Stimulated activated naive CD8-positive, alpha-beta T cell treated with anti-CD3 and anti-CD28 coated beads, Interleukin-15, amount 100 ng/mL, for 72 hours (primary cell): ENCODE results near the gene ZIC4.

Experiments used
- ATAC-seq: fragments of 150-1000 bp; cut with Tn5 transposase; 2 replicates; pipeline ENCODE4 v1.10.0; 2021; ENCODE audit warnings: mild to moderate bottlenecking, moderate library complexity
- DNase-seq, 2 donors: peaks; one replicate each; pipeline ENCODE4 v3.0.0; 2021 to 2022
- H3K27ac Mint-ChIP-seq, 2 donors: one replicate each; pipeline ENCODE4 v1.8.0; 2022; ENCODE audit warnings: mild to moderate bottlenecking in 2 of 2, mixed read lengths in 2 of 2, moderate library complexity in 2 of 2
- H3K27me3 Mint-ChIP-seq: one replicate; pipeline ENCODE4 v1.8.0; 2022; ENCODE audit warnings: mixed read lengths
- H3K4me1 Mint-ChIP-seq: one replicate; pipeline ENCODE4 v1.8.0; 2022; ENCODE audit warnings: mild to moderate bottlenecking, mixed read lengths
- H3K4me3 Mint-ChIP-seq, 2 donors: one replicate each; pipeline ENCODE4 v1.8.0; 2022; ENCODE audit warnings: mild to moderate bottlenecking in 2 of 2, mixed read lengths in 2 of 2, moderate library complexity in 1 of 2
- H3K9me3 Mint-ChIP-seq, 2 donors: one replicate each; pipeline ENCODE4 v1.8.0; 2022; ENCODE audit warnings: mixed read lengths in 2 of 2

The ZIC4 gene

GRCh38 chr3:147391781-147392624 is 14.3 kb downstream of the ZIC4 start:
- Mint-ChIP-seq H3K4me1 (peaks cover 12% of the 10 kb centered on the region), H3K27me3 (peaks cover 100% of the 10 kb centered on the region), H3K27ac (peak overlapping the region in 1 of 2 donors; percentile 27), H3K4me3 (peak overlapping the region in 1 of 2 donors; percentile 29), H3K9me3 (peaks cover 10 to 33% of the 10 kb centered on the region in 2 donors)
- ATAC-seq (no peak), DNase-seq (no peak)

- DNase-seq (no peak), ATAC-seq (no peak)
- H3K4me1 Mint-ChIP-seq: peaks cover 12% of the 10 kb centered on the region
- peaks cover 10 to 33% of the 10 kb centered on the region in 2 donors for H3K9me3 Mint-ChIP-seq
- H3K4me3 Mint-ChIP-seq: no peak overlapping the region
- peak overlapping the region in 1 of 2 donors; percentile 27 for H3K27ac Mint-ChIP-seq
- peaks cover 100% of the 10 kb centered on the region for H3K27me3 Mint-ChIP-seq
These were observed 15.5 kb downstream of the ZIC4 start for GRCh38 chr3:147390589-147391569.

DNA sequence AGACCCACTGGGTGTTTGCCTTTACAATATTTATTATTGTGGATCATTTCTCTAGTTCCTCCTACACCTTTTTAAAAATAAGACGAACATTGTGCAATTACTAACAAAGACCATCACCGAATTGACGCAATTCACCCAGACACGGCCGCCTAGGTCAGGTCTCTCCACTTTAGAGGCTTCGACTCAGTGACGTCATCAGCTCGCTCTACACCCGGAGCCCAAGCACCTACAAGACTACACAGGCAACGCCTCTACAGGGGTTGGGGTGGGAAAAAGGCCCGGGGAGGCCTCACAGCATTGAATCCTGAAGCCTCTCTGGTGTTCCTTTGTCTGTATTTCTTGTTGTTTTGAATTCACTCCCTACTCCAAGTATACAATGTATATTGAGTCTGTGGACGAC is 16.6 kb downstream of the ZIC4 start:
- DNase-seq (no peak), ATAC-seq (no peak)
- H3K4me3 Mint-ChIP-seq: no peak overlapping the region
- peaks cover 100% of the 10 kb centered on the region for H3K27me3 Mint-ChIP-seq
- H3K9me3 Mint-ChIP-seq: peaks cover 10 to 29% of the 10 kb centered on the region in 2 donors
- H3K4me1 Mint-ChIP-seq: peaks cover 12% of the 10 kb centered on the region
- peak overlapping the region in 1 of 2 donors; percentile 12 for H3K27ac Mint-ChIP-seq

DNA sequence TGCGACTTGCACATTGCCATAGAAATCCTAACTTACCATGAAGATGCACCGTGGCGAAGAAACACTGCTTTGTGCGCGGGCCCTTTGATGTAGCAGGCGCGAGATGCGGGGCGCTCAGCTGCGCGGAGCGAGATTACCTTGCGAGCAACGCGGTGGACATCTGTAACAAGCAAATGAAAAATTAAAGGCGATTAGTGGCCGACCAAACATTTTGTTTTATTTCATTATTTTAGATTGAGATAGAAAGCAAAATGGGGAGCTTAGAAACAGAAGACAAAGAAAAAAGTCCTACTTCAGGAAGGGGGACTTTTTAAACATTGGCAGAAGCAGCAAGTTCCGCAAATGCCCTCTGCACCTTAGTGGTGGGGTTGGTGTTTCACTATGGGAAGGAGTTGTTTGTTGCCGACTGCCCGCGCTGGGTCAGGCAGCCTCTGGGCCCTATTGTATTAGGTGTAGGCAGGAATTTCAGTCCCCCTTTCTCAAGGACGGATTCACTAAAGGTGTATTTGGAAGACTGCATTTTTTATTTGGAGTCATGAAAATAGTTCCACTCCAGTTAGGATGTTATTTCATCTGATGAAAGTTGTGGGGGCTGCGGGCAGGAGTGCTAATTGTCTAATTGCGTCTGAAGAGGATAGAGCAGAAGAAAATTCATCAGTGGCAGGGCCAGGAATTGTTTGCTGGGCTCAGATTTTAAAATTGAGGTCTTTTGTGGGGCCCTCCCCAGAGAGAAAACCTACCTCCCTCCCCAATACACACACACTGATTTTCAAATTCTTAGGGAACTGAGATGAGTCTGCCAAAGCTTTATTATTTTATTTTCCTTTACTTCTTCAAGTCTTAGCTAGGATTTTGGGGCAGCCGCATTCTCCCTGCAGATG is 17.4 kb downstream of the ZIC4 start:
- H3K27ac Mint-ChIP-seq: no peak overlapping the region
- H3K9me3 Mint-ChIP-seq: peaks cover 14 to 27% of the 10 kb centered on the region in 2 donors
- no peak overlapping the region for H3K4me3 Mint-ChIP-seq
- H3K4me1 Mint-ChIP-seq: peaks cover 14% of the 10 kb centered on the region
- H3K27me3 Mint-ChIP-seq: peaks cover 100% of the 10 kb centered on the region
- ATAC-seq (no peak), DNase-seq (no peak)

DNA sequence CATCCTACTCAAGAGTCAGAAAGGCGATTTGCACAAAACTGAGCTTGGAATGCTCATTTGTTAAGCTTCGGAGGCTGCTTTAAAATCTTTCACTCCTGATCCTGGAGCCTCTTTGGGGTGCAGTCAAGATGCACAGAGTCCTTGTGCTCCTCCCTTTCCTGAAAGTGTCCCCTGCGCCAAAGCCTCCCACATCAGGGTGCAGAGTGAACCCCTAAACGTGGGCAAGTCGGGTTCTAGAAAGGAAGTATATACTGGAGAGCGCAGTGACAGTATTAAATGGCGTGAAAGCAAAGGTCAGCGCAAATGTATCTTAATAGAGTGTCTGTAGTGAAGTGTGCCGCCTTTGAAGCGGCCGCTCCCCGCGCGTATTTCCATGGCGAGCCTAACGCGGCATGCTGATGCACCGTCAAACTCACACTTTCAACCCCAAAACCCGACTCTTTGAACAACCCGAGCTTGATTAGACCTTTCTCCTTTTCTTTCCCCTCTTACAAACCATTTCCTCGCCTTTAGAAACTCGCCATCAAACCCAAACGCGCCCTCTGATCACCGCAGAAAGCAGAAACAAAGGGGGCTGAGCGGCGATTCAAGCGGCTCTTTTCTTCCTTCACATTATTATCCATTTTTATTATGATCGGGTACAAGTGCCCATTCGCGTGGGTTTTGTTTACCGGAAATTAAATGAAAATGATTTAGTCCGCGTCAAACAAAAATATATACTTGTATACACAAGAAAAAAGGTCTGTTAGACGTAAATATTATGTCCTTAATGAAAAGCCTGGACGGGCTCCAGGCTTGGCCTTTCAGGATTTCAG is 18.3 kb downstream of the ZIC4 start:
- H3K27me3 Mint-ChIP-seq: peaks cover 100% of the 10 kb centered on the region
- ATAC-seq: no peak
- peaks cover 14 to 25% of the 10 kb centered on the region in 2 donors for H3K9me3 Mint-ChIP-seq
- H3K4me1 Mint-ChIP-seq: peaks cover 6% of the 10 kb centered on the region
- H3K4me3 Mint-ChIP-seq: no peak overlapping the region
- no peak for DNase-seq
- H3K27ac Mint-ChIP-seq: no peak overlapping the region

DNA sequence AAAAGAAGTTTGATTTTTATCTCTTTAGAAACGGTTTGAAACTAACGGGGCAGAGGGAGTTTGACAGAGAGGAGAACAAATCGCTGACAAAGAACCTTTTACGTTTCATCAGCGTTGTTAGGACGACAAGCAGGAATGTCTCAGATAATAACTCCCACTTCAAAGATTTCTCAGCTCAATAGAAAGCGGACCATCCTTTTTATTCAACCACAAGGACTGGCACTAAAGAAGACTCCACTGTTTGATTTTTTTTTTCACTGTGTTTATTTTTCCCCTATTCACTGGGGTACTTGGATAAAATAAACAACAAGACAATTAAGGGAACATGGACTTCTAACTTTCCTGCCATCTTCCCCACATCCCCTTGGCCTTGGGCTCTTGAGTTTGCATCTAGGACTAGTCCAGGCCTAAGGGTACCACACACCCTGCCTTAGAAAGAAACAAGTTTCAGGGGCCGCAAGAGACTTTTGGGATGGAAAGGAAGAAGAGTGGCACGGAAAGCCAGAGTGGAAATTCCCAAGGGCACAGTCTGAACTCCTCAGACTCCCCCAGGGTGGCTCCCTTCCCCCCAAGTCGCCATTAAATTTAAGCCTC is 19.0 kb downstream of the ZIC4 start:
- ATAC-seq (no peak), DNase-seq (no peak)
- H3K27me3 Mint-ChIP-seq: peaks cover 98% of the 10 kb centered on the region
- H3K4me3 Mint-ChIP-seq: no peak overlapping the region
- no peak overlapping the region for H3K27ac Mint-ChIP-seq
- peaks cover 5% of the 10 kb centered on the region for H3K4me1 Mint-ChIP-seq
- H3K9me3 Mint-ChIP-seq: peaks cover 14 to 25% of the 10 kb centered on the region in 2 donors

DNA sequence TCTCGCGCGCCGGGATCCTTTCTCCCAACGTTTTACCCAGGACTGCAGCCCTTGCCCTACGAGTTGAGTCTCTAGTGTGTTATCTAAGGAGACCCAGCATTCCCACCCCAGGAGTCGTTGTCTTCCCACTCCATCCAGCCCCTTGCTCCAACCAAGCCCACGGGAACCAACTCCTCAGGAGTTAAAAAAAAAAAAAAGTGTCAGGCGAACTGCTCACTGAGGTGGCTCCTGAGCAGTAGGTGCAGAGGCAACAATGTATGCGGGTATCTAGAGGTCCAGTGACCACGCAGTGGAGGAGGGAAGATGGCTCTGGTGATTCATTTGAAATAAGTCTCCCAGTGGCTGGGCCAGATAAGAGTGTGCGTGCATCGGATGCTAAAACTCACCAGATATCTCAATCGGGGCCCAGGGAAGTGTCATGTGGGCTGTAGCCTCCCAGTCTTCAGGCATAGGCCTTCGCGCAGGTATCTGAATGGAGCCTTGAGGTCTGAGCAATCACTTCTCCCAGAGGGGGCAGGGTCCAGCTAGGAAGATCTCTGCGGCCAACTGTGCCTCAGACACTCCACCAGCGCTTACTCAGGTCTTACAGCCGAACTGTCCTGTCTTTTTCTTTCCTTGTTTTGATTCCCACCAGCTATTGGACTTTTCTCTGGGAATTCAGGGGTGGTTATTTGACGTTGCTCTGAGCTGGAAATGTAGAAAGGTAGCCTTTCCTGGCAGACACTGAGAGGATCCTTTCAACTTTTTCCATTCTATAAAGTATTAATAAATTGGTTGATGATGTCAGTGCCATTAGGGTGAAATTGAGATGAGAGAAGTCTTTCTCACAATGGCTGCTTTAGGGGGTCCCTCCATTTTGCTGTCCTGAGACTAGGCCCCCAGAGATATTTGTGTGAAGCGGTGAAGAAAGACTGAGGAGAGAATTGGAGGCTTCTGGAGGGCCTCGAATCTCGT is 21.0 kb downstream of the ZIC4 start:
- Mint-ChIP-seq H3K4me1 (peaks cover 5% of the 10 kb centered on the region), H3K9me3 (peaks cover 14 to 25% of the 10 kb centered on the region in 2 donors)

GRCh38 chr3:147384210-147385058 is 21.9 kb downstream of the ZIC4 start:
- H3K4me3 Mint-ChIP-seq: no peak overlapping the region
- peaks cover 5% of the 10 kb centered on the region for H3K4me1 Mint-ChIP-seq
- no peak for DNase-seq
- no peak overlapping the region for H3K27ac Mint-ChIP-seq
- ATAC-seq: no peak
- H3K27me3 Mint-ChIP-seq: peaks cover 92% of the 10 kb centered on the region
- H3K9me3 Mint-ChIP-seq: peaks cover 11 to 20% of the 10 kb centered on the region in 2 donors

More for the DNA sequence above, 21.0 kb downstream of the ZIC4 start:
- Mint-ChIP-seq H3K27me3 (peaks cover 92% of the 10 kb centered on the region), H3K27ac (no peak overlapping the region), H3K4me3 (no peak overlapping the region)
- ATAC-seq (no peak), DNase-seq (no peak)

GRCh38 chr3:147383617-147384016 is 22.7 kb downstream of the ZIC4 start:
- peaks cover 9 to 21% of the 10 kb centered on the region in 2 donors for H3K9me3 Mint-ChIP-seq
- no peak overlapping the region for H3K4me3 Mint-ChIP-seq

GRCh38 chr3:147381596-147381995 is 24.7 kb downstream of the ZIC4 start:
- H3K4me3 Mint-ChIP-seq: no peak overlapping the region
- DNase-seq (no peak), ATAC-seq (no peak)
- no peak overlapping the region for H3K27ac Mint-ChIP-seq
- peaks cover 89% of the 10 kb centered on the region for H3K27me3 Mint-ChIP-seq
- H3K4me1 Mint-ChIP-seq: peaks cover 5% of the 10 kb centered on the region
- peaks cover 4 to 34% of the 10 kb centered on the region in 2 donors for H3K9me3 Mint-ChIP-seq

More at GRCh38 chr3:147383617-147384016, 22.7 kb downstream of the ZIC4 start:
- peaks cover 5% of the 10 kb centered on the region for H3K4me1 Mint-ChIP-seq
- ATAC-seq (no peak), DNase-seq (no peak)
- H3K27me3 Mint-ChIP-seq: peaks cover 92% of the 10 kb centered on the region
- H3K27ac Mint-ChIP-seq: no peak overlapping the region

DNA sequence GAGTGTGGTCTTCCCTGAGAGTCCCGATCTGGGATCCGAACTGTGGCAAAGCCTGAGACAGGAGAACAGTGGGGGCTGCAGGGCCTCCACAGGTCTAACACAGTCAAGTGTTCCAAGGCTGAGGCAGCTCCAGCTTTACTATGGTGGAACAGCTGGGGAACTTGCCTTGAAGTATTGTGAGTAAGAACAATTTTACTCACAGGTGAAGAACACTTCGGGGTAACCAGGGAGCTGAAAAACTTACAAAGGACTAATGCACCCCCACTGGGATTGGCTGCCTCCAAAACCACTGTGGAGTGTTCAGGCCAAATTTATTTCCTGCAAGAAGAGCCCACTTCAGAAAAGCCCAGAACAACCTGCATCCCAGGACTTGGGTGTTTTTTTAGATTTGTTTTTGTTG is 25.4 kb downstream of the ZIC4 start:
- no peak overlapping the region for H3K27ac Mint-ChIP-seq
- DNase-seq (no peak), ATAC-seq (no peak)
- H3K9me3 Mint-ChIP-seq: peaks cover 4 to 34% of the 10 kb centered on the region in 2 donors
- no peak overlapping the region for H3K4me3 Mint-ChIP-seq
- H3K4me1 Mint-ChIP-seq: peaks cover 5% of the 10 kb centered on the region
- H3K27me3 Mint-ChIP-seq: peaks cover 82% of the 10 kb centered on the region

DNA sequence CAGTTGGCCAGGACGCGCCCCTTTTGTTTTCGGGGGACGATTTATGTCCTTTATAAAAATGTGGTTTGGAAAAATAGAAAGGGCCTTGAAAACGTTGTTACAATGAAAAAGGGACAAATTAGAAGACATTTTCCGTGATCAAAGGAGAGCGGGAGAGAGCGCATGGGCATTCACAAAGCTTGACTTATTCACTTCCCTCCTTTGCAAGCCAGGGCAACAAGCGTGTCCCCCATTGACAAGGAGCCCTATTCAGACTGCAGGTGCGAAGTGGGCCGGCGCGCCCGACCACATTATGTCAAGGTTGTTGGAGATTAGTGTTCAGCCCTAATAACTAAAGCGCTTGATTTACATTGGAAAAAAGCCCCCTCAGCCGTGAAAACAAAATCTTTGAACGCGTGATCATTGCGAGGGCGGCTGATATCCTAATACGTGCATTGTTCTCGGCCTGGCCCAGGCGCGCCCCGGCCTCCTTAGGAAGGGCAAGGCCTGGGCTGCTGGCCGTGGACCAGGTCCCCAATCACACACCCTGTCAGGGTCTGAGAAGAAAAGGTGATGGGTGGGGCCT is 25.9 kb downstream of the ZIC4 start:
- Mint-ChIP-seq H3K27me3 (peaks cover 77% of the 10 kb centered on the region), H3K4me3 (no peak overlapping the region), H3K9me3 (peaks cover 4 to 34% of the 10 kb centered on the region in 2 donors), H3K4me1 (peaks cover 5% of the 10 kb centered on the region), H3K27ac (no peak overlapping the region)
- no peak for ATAC-seq
- DNase-seq: no peak
